NCI-H82 treated with DMSO at 0.1 percent for 48 hours (cell line): Measurements from ENCODE around the gene RNF135.
"Not testable (repeated sequence)": the region's sequence is repeated elsewhere in the genome, so short reads cannot be mapped to it uniquely, and the experiment has no call there.

ENCODE experiments used
- DNase-seq: peaks from one replicate; lab custom pipeline; 2025; ENCODE audit not compliant: unreplicated experiment; lab: John Stamatoyannopoulos, UW

Gene RNF135

DNA sequence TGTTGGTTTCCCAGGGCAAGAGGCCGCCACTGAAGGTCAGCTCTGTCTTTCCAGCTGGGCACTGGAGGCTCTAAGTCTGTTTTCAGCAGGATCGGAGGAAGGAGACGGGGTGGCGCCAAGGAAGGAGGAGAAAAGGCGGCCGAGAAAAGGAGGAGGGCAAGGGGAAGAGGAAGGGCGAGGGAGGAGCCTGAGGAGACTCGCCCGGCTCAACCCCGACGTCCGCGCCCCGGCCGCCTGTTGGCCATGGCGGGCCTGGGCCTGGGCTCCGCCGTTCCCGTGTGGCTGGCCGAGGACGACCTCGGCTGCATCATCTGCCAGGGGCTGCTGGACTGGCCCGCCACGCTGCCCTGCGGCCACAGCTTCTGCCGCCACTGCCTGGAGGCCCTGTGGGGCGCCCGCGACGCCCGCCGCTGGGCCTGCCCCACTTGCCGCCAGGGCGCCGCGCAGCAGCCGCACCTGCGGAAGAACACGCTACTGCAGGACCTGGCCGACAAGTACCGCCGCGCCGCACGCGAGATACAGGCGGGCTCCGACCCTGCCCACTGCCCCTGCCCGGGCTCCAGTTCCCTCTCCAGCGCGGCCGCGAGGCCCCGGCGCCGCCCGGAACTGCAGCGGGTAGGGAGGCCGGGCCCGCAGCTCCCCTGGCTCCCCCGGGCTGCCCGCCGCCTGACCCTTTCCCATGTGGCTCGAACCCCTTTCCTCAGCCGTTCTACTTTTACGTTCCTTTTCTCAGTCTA is at the start of gene RNF135:
RNF135 (plus strand) TSS at position 209 of the 737 bp plus-strand sequence; CDS start at position 244, 35 bp downstream.
- DNase-seq = peak; percentile 62

GRCh38 chr17:30921544-30922196 is 49.2 kb upstream of the RNF135 start, which contains the start of gene ADAP2:
Gene ADAP2, plus strand, starts transcription at chr17:30921945. Its CDS starts 70 bp downstream, at chr17:30922015.
- DNase-seq = no peak

- no peak for DNase-seq
Measured at GRCh38 chr17:30922235-30923030, 48.4 kb upstream of the RNF135 start.

- no peak for DNase-seq
Measured at GRCh38 chr17:30924341-30924740, 46.5 kb upstream of the RNF135 start.

DNA sequence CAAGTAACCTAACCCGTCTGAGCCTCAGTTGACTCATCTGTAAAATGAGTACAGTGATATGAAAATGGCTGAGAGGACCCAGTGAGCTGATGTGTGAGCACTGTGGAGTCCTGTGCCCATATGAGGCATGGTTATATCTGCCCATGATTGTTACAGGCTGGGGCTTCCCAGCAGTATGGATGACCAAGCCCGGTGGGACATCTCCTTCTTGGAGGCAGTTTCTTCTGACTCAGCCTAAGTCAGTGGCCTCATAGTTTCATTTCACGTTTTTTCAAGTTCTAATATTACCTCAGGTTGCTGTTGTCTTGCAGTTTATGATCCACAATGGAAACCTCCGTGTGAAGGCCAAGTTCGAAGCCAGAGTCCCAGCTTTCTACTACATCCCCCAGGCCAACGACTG is 44.3 kb upstream of the RNF135 start:
- no peak for DNase-seq

DNA sequence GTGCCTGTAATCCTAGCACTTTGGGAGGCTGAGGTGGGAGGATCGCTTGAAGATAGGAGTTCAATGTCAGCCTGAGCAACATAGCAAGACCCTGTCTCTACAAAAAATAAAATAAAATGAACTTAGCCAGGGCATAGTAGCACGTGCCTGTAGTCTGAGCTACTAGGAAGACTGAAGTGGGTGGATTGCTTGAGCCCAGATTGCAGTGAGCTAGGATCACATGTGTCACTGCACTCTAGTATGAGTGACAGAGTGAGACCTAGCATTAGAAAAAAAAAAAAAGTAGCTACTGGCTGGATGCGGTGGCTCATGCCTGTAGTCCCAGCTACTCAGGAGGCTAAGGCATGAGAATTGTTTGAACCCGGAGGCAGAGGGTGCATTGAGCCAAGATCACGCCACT is 43.1 kb upstream of the RNF135 start:
- DNase-seq = no peak

DNA sequence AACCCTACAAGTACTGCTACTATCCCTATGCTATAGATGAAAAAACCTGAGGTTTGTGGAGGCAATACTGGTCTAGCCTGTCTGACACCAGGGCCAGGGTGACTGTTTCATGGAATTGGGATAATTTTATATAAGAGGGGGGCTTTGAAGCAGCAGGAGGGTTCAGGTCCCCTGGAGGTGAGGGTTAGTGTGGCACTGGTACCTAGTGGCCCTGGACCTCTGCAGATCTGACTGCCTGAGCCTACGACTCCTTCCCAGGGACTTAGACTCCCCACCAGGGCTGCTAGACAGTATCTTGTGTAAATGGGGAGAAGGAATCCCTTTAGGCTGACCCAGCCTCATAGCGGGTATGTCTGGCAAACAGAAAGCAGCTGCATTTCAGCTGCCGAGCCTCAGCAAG is 42.3 kb upstream of the RNF135 start:
- no peak for DNase-seq

GRCh38 chr17:30929081-30929633 is 41.7 kb upstream of the RNF135 start:
- no peak for DNase-seq

- DNase-seq = not testable (repeated sequence)
Measured at GRCh38 chr17:30929861-30930260, 41.0 kb upstream of the RNF135 start.

- no peak for DNase-seq
Measured at GRCh38 chr17:30930495-30930894, 40.3 kb upstream of the RNF135 start.

DNA sequence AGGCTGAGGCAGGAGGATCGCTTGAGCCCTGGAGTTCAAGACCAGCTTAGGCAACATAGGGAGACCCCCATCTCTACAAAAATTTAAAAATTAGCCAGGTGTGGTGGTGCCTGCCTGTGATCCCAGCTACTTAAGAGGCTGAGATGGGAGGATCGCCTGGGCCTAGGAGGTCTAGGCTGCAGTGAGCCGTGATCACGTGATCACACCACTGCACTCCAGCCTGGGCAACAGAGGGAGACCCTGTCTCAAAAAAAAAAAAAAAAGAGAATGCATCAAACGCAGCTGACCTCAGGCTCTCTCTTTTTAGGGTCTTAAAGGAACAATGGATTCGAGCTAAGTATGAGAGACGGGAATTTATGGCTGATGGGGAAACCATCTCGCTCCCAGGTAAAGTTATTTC is 39.3 kb upstream of the RNF135 start:
- not testable (repeated sequence) for DNase-seq

DNA sequence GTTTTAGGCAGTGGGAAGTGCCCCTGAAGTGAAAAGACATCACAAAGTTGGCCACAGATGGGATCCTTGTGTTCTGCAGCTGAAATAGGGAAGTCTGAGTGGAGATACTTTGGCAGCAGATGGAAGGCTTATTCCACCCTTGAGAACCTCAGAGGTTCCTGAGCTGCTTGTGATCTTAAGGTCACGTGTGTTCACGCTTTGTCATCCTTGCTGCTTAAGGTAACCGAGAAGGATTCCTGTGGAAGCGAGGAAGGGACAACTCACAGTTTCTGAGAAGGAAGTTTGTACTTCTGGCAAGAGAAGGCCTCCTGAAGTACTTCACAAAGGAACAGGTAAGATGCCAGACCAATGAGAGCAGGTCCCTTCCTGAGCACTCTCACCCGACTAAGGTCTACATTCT is 36.9 kb upstream of the RNF135 start:
- DNase-seq = no peak

- no peak for DNase-seq
Measured at GRCh38 chr17:30939051-30939689, 31.7 kb upstream of the RNF135 start.

DNA sequence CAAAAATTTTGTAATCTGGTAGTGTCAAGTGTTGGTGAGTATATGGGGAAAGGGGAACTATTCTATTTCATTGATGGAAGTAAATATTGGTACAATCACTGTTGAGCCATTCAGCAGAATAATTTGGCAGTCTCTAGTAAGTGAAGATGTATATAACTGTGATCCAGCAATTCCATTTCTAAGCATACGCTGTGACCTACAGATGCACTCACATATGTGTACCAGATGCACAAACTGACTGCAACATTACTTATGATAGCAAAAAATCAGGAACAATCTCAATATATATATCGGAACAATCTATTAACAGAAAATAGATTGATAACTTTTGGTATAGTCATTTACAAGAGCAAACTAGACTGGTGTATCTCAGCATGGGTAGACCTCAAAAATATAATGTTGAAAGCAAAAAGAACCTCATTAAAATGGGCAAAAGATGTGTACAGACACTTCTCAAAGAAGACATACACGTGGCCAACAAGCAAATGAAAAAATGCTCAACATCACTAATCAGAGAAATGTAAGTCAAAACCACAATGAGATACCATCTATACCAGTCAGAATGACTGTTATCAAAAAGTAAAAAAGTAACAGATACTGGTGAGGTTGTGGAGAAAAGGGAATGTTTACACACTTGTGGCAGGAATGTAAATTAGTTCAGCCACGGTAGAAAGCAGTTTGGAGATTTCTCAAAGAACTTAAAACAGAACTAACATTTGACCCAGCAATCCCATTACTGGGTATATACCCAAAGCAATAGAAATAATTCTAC is 28.3 kb upstream of the RNF135 start:
- DNase-seq = no peak

DNA sequence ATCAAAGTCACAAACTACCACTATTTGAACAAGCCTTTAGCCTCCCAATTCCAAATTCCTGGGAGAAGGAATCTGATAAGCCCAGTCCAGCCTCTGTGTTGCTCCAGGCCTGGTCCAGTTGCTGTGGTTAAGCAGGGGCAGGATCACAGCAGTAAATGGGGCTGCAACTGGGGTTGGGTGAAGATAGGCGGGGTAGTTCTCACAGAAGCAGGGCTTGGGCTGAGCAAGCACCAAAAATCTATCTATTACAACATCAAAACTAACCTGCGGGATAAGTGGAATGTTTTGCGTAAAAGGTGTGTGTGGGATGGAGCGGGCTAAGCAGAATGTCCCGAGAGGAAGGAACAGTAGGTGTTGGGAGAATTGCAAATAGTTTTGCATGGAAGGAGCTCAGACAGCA is 23.0 kb upstream of the RNF135 start:
- no peak for DNase-seq

GRCh38 chr17:30950189-30950588 is 20.6 kb upstream of the RNF135 start:
- DNase-seq = no peak

- no peak for DNase-seq
Measured at GRCh38 chr17:30950669-30951399, 20.0 kb upstream of the RNF135 start.

- no peak for DNase-seq
Measured at GRCh38 chr17:30952638-30953393, 18.0 kb upstream of the RNF135 start.
